KBM-7 (cell line): ENCODE results near the gene TMEM183A.

Experiments used
- DNase-seq: peaks from one replicate; pipeline ENCODE4 v3.0.0-alpha.2; 2015
- in situ Hi-C: fragments of 300-500 bp; cut with MboI; formaldehyde crosslinking; loops from 2 replicates; pipeline ENCODE4 v1.14.3; 2020; ENCODE audit warnings: low sequenced_read_pairs, low pct_unique_long_range_greater_than_20kb, mixed read lengths

The TMEM183A gene

GRCh38 chr1:203041351-203041932, 34.3 kb downstream of the TMEM183A start:
- no peak for DNase-seq
- in situ Hi-C loops: no loop called here

- DNase-seq: no peak
- in situ Hi-C loops: no loop called here
Observed at GRCh38 chr1:203043830-203044545, 36.8 kb downstream of the TMEM183A start.

- in situ Hi-C loops: no loop called here
- DNase-seq: no peak
Observed at GRCh38 chr1:203044546-203045250, 37.5 kb downstream of the TMEM183A start.

- DNase-seq: no peak
- in situ Hi-C loops: no loop called here
Observed at GRCh38 chr1:203045336-203045735, 38.2 kb downstream of the TMEM183A start.

GRCh38 chr1:203045821-203046594, 38.8 kb downstream of the TMEM183A start:
- in situ Hi-C loops: no loop called here
- no peak for DNase-seq

- in situ Hi-C loops: no loop called here
Observed at GRCh38 chr1:203046984-203047630, 39.9 kb downstream of the TMEM183A start.

GRCh38 chr1:203048086-203048485, 40.9 kb downstream of the TMEM183A start:
- in situ Hi-C loops: no loop called here
- DNase-seq: no peak

More at GRCh38 chr1:203046984-203047630, 39.9 kb downstream of the TMEM183A start:
- no peak for DNase-seq

GRCh38 chr1:203048555-203049051, 41.4 kb downstream of the TMEM183A start:
- in situ Hi-C loops: no loop called here
- no peak for DNase-seq

- DNase-seq: no peak
- in situ Hi-C loops: no loop called here
Observed at GRCh38 chr1:203049077-203049476, 41.9 kb downstream of the TMEM183A start.

GRCh38 chr1:203049576-203050180, 42.5 kb downstream of the TMEM183A start:
- no peak for DNase-seq
- in situ Hi-C loops: no loop called here

- no peak for DNase-seq
- in situ Hi-C loops: no loop called here
Observed at GRCh38 chr1:203050826-203051225, 43.7 kb downstream of the TMEM183A start.

GRCh38 chr1:203051841-203052324, 44.7 kb downstream of the TMEM183A start:
- DNase-seq: no peak
- in situ Hi-C loops: no loop called here

GRCh38 chr1:203052601-203053000, 45.4 kb downstream of the TMEM183A start:
- in situ Hi-C loops: no loop called here
- DNase-seq: no peak

GRCh38 chr1:203054184-203054583, 47.0 kb downstream of the TMEM183A start:
- in situ Hi-C loops: no loop called here
- no peak for DNase-seq

- no peak for DNase-seq
- in situ Hi-C loops: no loop called here
Observed at GRCh38 chr1:203054642-203055041, 47.5 kb downstream of the TMEM183A start.

- in situ Hi-C loops: no loop called here
- DNase-seq: no peak
Observed at GRCh38 chr1:203055161-203055799, 48.1 kb downstream of the TMEM183A start.

GRCh38 chr1:203056012-203056411, 48.8 kb downstream of the TMEM183A start:
- DNase-seq: no peak
- in situ Hi-C loops: no loop called here

GRCh38 chr1:203056516-203056915, 49.3 kb downstream of the TMEM183A start:
- in situ Hi-C loops: no loop called here
- DNase-seq: no peak
